GM12878 (cell line): ENCODE measurements around the gene SLC25A33. TPM values are rescaled to one million over a fixed set of nuclear protein-coding genes. Genes with fewer than 3 reads are reported as not detected.

Experiments used
- ATAC-seq: fragments of 200-7000 bp; cut with Tn5 transposase; 3 replicates; pipeline ENCODE4 v1.9.1; 2020; ENCODE audit warnings: mild to moderate bottlenecking, moderate library complexity
- BruUV-seq: library from RNA; stranded (reverse); fragments of 400-500 nt; replicated peaks from 2 replicates; lab custom pipeline; 2021; lab: Mats Ljungman, UMichigan
- CTCF ChIA-PET: fragments of 300-600 bp; sonication (Branson Sonifier 250); formaldehyde crosslinking; extraction: SDS; loops from one replicate; lab custom pipeline; 2021; ENCODE audit warnings: inconsistent platforms; lab: Yijun Ruan, JAX
- POLR2A ChIA-PET: fragments of 350-600 bp; formaldehyde crosslinking; extraction: SDS; loops from one replicate; lab custom pipeline; 2021; ENCODE audit warnings: inconsistent platforms; lab: Charles Lee
- RAD21 ChIA-PET: fragments of 300-600 bp; sonication (Branson Sonifier 250); formaldehyde crosslinking; loops from one replicate; lab custom pipeline; 2023; ENCODE audit warnings: antibody characterized with exemption; ENCODE audit not compliant: unreplicated experiment; lab: Charles Lee
- SMC1A ChIA-PET: fragments of 300-600 bp; sonication (Branson Sonifier 250); formaldehyde crosslinking; loops from one replicate; lab custom pipeline; 2023; ENCODE audit not compliant: unreplicated experiment, uncharacterized antibody; lab: Charles Lee
- DNase-seq: peaks from one replicate; pipeline ENCODE4 v3.0.0-alpha.2; 2011; ENCODE audit warnings: low read depth, low spot score
- FAIRE-seq: peaks from 3 replicates; lab custom pipeline; 2011; peaks lifted over from hg19 to GRCh38; lab: Jason Lieb, UNC
- H2AFZ ChIP-seq: 2 replicates; pipeline ENCODE4 v1.6.0; 2011; ENCODE audit warnings: low read depth, low read length, control low read depth; ENCODE audit not compliant: control insufficient read depth
- H3K27ac ChIP-seq: 2 replicates; pipeline ENCODE4 v1.5.1; 2011; ENCODE audit warnings: control low read depth; ENCODE audit not compliant: control insufficient read depth, insufficient read depth
- H3K27me3 ChIP-seq, 2 experiments: replicated peaks in 1 of 2; 2 replicates each; pipeline versions ENCODE4 v1.6.0 to v1.6.1; 2011; ENCODE audit warnings: low read length in 1 of 2; ENCODE audit not compliant: control insufficient read depth in 2 of 2, insufficient read depth in 2 of 2
- H3K36me3 ChIP-seq, 2 experiments: 2 replicates each; pipeline ENCODE4 v1.5.1; 2011; ENCODE audit warnings: low read length in 1 of 2; ENCODE audit not compliant: control insufficient read depth in 2 of 2, insufficient read depth in 2 of 2
- H3K4me1 ChIP-seq: 2 replicates; pipeline ENCODE4 v1.6.1; 2011; ENCODE audit warnings: mild to moderate bottlenecking, low read length, moderate library complexity, mixed read lengths; ENCODE audit not compliant: control insufficient read depth, insufficient read depth
- H3K4me2 ChIP-seq: 2 replicates; pipeline ENCODE4 v1.6.0; 2011; ENCODE audit warnings: control low read depth; ENCODE audit not compliant: control insufficient read depth, insufficient read depth
- H3K4me3 ChIP-seq: fragments of 200-600 bp; sonication (generic); 2 replicates; pipeline ENCODE4 v1.5.1; 2016
- H3K79me2 ChIP-seq: 2 replicates; pipeline ENCODE4 v1.6.0; 2011; ENCODE audit warnings: low read length; ENCODE audit not compliant: control insufficient read depth, insufficient read depth
- H3K9ac ChIP-seq: 2 replicates; pipeline ENCODE4 v1.8.0; 2011; ENCODE audit warnings: low read length, control low read depth, mixed read lengths; ENCODE audit not compliant: control insufficient read depth, insufficient read depth
- H3K9me3 ChIP-seq: replicated peaks from 3 replicates; pipeline ENCODE4 v1.5.1; 2011; ENCODE audit warnings: mild to moderate bottlenecking, low read length; ENCODE audit not compliant: control insufficient read depth, insufficient read depth
- H4K20me1 ChIP-seq: 2 replicates; pipeline ENCODE4 v1.6.0; 2011; ENCODE audit not compliant: control insufficient read depth, insufficient read depth
- CREM ChIP-seq: IDR thresholded peaks from 2 replicates; pipeline ENCODE4 v1.6.1; 2014; ENCODE audit warnings: antibody characterized with exemption, low read depth
- FOS ChIP-seq: IDR thresholded peaks from 3 replicates; pipeline ENCODE4 v1.6.1; 2011; ENCODE audit warnings: borderline replicate concordance; ENCODE audit not compliant: insufficient read length; ENCODE audit errors: extremely low read depth
- FOXM1 ChIP-seq: IDR thresholded peaks from 2 replicates; pipeline ENCODE4 v1.6.1; 2012; ENCODE audit warnings: low read depth, mild to moderate bottlenecking, inconsistent platforms, low read length, moderate library complexity
- MYB ChIP-seq: fragments of 150-350 bp; IDR thresholded peaks from 2 replicates; pipeline ENCODE4 v1.6.1; 2014; ENCODE audit warnings: mild to moderate bottlenecking, low read depth, low read length, borderline replicate concordance
- POLR2AphosphoS5 ChIP-seq: IDR thresholded peaks from 2 replicates; pipeline ENCODE4 v1.6.1; 2011; ENCODE audit warnings: mild to moderate bottlenecking, low read length, inconsistent platforms
- WRNIP1 ChIP-seq: IDR thresholded peaks from 2 replicates; pipeline ENCODE4 v1.6.1; 2011; ENCODE audit warnings: low read depth, low read length, improper control_type of control experiment, borderline replicate concordance
- WGBS: methylation state at CpG from one replicate; pipeline ENCODE4 v1.1.6; 2016; ENCODE audit warnings: low lambda C conversion rate; ENCODE audit not compliant: insufficient replicate concordance, insufficient coverage; ENCODE audit errors: missing lambda C conversion rate; 5-methylcytosine and 5-hydroxymethylcytosine counted together
- in situ Hi-C: fragments of 300-500 bp; cut with MboI; formaldehyde crosslinking; loops from 9 replicates; pipeline ENCODE4 v1.14.3; 2018; ENCODE audit warnings: mixed read lengths
- intact Hi-C: fragments of 100-400 bp; cut with micrococcal nuclease; formaldehyde crosslinking; loops from one replicate; pipeline ENCODE4 v1.14.2; 2022; ENCODE audit not compliant: unreplicated experiment
- polyA plus RNA-seq, 11 experiments: library from polyadenylated mRNA; depleted of rRNA in 4 of 11; unstranded in 6 of 11; stranded (reverse) in 5 of 11; fragments of >200 nt; fragmentation: Nextera tagmentation in 4 of 11; fragmentation: Illumina TruSeq in 1 of 11; extraction: Ambion mirVana in 4 of 11; extraction: Trizol in 1 of 11; gene quantifications; 1 replicate in 1 of 11; 2 replicates in 10 of 11; pipeline versions ENCODE4 v1.2.1 to v1.2.3, GENCODE V29; 2011 to 2016; ENCODE audit warnings: inconsistent platforms in 2 of 11, missing spikeins in 2 of 11, low read depth in 1 of 11
- total RNA-seq, 4 experiments: library from RNA; depleted of rRNA in 3 of 4; stranded (reverse); fragments of >200 nt in 3 of 4; fragmentation: Illumina TruSeq in 1 of 4; extraction: Trizol in 1 of 4; gene quantifications; 2 replicates each; pipeline versions ENCODE4 v1.2.1 to v1.2.3, GENCODE V29; 2013 to 2021
- TF ChIP-seq, protein P1 (sequence below): fragments of 450-650 bp; IDR thresholded peaks from 2 replicates; pipeline ENCODE4 v1.6.1; 2017; ENCODE audit warnings: antibody characterized with exemption, mild to moderate bottlenecking, moderate library complexity
- TF ChIP-seq, protein P2 (sequence below): fragments of 450-650 bp; IDR thresholded peaks from 2 replicates; pipeline ENCODE4 v1.6.1; 2017; ENCODE audit warnings: mild to moderate bottlenecking, moderate library complexity
- TF ChIP-seq, protein P3 (sequence below): IDR thresholded peaks from 2 replicates; pipeline ENCODE4 v1.6.1; 2012; ENCODE audit warnings: low read length, inconsistent platforms
- TF ChIP-seq, protein P4 (sequence below): IDR thresholded peaks from 2 replicates; pipeline ENCODE4 v1.6.1; 2012; ENCODE audit warnings: low read depth, low read length, improper control_type of control experiment
- TF ChIP-seq, protein P5 (sequence below): fragments of 450-650 bp; IDR thresholded peaks from 2 replicates; pipeline ENCODE4 v1.6.1; 2014; ENCODE audit warnings: mild to moderate bottlenecking

SLC25A33 gene
- total and polyA plus RNA-seq, 10 of the 15 experiments (the other 5 are each of a cell fraction or from before 2014, with no cell fraction given), result 1.7 to 11.2 (median 8.4) TPM

DNA sequence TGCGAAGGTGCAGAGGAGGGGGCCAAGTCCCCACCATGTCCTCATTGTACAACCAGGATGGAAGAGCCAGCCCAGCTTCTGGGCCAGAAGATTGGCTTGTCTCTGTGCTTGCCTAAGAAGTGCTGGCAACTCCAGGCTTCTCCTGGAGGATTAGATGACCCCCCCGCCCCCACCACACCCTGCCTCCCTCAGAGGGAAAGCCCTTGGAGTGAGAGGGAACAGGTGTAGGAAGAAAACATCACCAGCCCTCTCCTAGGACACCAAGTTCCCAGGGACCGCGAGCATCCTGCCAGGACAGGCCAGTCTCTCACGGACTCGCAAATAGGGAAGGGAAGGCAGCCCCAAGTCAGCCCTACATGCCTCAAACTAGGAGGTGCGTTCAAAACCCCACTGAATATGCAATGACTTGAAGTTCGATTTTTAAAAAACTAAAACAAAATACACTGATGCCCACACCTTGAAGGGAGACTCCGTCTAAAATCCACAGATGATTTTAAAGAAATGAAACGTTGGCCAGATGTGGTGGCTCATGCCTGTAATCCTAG is 20.7 kb upstream of the SLC25A33 start:
- ChIA-PET SMC1A (no interaction called here), RAD21 (no interaction called here), POLR2A (no interaction called here), CTCF (interaction anchor here (1.2 kb wide), 1 partner anchor 27 kb away, joined by 3 read pairs; no protein-coding TSS in a partner anchor)
- no peaks in the 10 kb centered on the region for H3K27me3 ChIP-seq
- H3K9ac ChIP-seq, result no peak overlapping the region
- intact Hi-C loops (no loop called here), in situ Hi-C loops (no loop called here)
- ATAC-seq (no peak), FAIRE-seq (no peak), DNase-seq (no peak)
- H2AFZ ChIP-seq, result no peak overlapping the region
- no peaks in the 10 kb centered on the region for H3K4me1 ChIP-seq
- H3K79me2 ChIP-seq, result no peaks in the 10 kb centered on the region
- no peak overlapping the region for H3K27ac ChIP-seq
- no peaks in the 10 kb centered on the region for H3K36me3 ChIP-seq
- 55% methylated on average over 10 of the region's 10 CpGs for WGBS
- H3K9me3 ChIP-seq, result no peaks in the 10 kb centered on the region
- no TSS peak for BruUV-seq
- no peaks in the 10 kb centered on the region for H4K20me1 ChIP-seq
- H3K4me3 ChIP-seq, result no peak overlapping the region
- no peak overlapping the region for H3K4me2 ChIP-seq
- TF ChIP-seq FOXM1 (no peak), WRNIP1 (no peak), POLR2AphosphoS5 (no peak), CREM (no peak), MYB (no peak), FOS (no peak)
- TF ChIP-seq, protein P1, sequence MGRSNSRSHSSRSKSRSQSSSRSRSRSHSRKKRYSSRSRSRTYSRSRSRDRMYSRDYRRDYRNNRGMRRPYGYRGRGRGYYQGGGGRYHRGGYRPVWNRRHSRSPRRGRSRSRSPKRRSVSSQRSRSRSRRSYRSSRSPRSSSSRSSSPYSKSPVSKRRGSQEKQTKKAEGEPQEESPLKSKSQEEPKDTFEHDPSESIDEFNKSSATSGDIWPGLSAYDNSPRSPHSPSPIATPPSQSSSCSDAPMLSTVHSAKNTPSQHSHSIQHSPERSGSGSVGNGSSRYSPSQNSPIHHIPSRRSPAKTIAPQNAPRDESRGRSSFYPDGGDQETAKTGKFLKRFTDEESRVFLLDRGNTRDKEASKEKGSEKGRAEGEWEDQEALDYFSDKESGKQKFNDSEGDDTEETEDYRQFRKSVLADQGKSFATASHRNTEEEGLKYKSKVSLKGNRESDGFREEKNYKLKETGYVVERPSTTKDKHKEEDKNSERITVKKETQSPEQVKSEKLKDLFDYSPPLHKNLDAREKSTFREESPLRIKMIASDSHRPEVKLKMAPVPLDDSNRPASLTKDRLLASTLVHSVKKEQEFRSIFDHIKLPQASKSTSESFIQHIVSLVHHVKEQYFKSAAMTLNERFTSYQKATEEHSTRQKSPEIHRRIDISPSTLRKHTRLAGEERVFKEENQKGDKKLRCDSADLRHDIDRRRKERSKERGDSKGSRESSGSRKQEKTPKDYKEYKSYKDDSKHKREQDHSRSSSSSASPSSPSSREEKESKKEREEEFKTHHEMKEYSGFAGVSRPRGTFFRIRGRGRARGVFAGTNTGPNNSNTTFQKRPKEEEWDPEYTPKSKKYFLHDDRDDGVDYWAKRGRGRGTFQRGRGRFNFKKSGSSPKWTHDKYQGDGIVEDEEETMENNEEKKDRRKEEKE, result no peak
- TF ChIP-seq, protein P2, sequence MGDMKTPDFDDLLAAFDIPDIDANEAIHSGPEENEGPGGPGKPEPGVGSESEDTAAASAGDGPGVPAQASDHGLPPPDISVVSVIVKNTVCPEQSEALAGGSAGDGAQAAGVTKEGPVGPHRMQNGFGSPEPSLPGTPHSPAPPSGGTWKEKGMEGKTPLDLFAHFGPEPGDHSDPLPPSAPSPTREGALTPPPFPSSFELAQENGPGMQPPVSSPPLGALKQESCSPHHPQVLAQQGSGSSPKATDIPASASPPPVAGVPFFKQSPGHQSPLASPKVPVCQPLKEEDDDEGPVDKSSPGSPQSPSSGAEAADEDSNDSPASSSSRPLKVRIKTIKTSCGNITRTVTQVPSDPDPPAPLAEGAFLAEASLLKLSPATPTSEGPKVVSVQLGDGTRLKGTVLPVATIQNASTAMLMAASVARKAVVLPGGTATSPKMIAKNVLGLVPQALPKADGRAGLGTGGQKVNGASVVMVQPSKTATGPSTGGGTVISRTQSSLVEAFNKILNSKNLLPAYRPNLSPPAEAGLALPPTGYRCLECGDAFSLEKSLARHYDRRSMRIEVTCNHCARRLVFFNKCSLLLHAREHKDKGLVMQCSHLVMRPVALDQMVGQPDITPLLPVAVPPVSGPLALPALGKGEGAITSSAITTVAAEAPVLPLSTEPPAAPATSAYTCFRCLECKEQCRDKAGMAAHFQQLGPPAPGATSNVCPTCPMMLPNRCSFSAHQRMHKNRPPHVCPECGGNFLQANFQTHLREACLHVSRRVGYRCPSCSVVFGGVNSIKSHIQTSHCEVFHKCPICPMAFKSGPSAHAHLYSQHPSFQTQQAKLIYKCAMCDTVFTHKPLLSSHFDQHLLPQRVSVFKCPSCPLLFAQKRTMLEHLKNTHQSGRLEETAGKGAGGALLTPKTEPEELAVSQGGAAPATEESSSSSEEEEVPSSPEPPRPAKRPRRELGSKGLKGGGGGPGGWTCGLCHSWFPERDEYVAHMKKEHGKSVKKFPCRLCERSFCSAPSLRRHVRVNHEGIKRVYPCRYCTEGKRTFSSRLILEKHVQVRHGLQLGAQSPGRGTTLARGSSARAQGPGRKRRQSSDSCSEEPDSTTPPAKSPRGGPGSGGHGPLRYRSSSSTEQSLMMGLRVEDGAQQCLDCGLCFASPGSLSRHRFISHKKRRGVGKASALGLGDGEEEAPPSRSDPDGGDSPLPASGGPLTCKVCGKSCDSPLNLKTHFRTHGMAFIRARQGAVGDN, result no peak
- TF ChIP-seq, protein P3, sequence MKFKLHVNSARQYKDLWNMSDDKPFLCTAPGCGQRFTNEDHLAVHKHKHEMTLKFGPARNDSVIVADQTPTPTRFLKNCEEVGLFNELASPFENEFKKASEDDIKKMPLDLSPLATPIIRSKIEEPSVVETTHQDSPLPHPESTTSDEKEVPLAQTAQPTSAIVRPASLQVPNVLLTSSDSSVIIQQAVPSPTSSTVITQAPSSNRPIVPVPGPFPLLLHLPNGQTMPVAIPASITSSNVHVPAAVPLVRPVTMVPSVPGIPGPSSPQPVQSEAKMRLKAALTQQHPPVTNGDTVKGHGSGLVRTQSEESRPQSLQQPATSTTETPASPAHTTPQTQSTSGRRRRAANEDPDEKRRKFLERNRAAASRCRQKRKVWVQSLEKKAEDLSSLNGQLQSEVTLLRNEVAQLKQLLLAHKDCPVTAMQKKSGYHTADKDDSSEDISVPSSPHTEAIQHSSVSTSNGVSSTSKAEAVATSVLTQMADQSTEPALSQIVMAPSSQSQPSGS, result no peak
- TF ChIP-seq, protein P4, sequence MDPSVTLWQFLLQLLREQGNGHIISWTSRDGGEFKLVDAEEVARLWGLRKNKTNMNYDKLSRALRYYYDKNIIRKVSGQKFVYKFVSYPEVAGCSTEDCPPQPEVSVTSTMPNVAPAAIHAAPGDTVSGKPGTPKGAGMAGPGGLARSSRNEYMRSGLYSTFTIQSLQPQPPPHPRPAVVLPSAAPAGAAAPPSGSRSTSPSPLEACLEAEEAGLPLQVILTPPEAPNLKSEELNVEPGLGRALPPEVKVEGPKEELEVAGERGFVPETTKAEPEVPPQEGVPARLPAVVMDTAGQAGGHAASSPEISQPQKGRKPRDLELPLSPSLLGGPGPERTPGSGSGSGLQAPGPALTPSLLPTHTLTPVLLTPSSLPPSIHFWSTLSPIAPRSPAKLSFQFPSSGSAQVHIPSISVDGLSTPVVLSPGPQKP, result no peak
- TF ChIP-seq, protein P5, sequence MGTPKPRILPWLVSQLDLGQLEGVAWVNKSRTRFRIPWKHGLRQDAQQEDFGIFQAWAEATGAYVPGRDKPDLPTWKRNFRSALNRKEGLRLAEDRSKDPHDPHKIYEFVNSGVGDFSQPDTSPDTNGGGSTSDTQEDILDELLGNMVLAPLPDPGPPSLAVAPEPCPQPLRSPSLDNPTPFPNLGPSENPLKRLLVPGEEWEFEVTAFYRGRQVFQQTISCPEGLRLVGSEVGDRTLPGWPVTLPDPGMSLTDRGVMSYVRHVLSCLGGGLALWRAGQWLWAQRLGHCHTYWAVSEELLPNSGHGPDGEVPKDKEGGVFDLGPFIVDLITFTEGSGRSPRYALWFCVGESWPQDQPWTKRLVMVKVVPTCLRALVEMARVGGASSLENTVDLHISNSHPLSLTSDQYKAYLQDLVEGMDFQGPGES, result no peak
